ENCODE data around the gene NPAS2.

The NPAS2 gene

DNA sequence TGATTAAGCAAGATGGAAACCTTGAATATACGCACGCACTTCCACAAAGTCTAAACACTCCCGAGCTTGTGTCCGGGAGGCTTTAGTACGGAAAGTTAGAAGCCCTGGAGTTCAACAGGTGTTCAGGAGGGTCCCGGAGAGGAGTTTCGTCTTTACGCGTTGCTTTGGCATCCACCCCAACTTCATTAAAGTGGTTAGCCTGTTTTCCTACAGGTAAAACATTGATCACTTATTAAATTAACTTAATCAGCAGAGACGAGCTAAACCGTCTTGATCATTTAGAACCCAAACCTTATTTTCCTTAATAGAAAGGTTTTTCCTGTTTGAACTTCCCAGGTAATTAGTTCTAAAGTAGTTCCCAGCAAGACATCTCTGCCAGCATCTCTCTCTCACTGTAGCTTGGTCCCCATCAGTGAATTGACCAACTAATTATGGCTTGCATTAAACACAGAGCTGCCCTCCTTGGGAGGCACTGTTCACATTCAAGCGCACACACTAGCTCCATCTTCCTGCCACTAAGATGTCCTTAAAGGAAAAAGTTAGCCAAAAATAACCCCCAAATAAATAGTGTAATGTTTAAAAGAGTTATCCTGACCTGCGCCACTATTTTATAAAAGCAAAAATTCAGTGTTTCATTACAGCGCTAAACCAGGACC is 1.4 kb downstream of the NPAS2 start:
- peak overlapping the region; percentile 93 for H3K4me3 ChIP-seq (ENCODE audit: severe bottlenecking)
- no peaks in the 10 kb centered on the region for H3K27me3 ChIP-seq (ENCODE audit: insufficient read depth, poor library complexity, severe bottlenecking)

DNA sequence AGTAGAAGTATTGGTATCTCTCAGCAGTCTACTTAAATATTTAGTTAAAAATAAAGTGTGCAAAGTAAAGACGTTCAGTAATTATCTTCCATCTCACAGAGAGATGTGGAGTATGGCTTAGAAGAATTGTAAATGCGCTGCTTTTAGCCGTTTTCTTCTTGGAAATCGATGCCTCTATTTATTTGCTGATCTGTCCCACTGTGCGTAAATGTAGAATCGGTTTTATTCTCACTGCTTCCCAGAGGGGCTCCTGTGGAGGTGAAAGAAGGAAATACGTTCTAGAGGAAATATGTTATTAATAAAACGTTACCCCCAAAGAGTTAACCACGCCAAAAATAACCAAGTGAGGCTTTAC is 1.9 kb downstream of the NPAS2 start:
- DNase-seq (ENCODE audit: low spot score), result no peak
- TF ChIP-seq, protein P1, sequence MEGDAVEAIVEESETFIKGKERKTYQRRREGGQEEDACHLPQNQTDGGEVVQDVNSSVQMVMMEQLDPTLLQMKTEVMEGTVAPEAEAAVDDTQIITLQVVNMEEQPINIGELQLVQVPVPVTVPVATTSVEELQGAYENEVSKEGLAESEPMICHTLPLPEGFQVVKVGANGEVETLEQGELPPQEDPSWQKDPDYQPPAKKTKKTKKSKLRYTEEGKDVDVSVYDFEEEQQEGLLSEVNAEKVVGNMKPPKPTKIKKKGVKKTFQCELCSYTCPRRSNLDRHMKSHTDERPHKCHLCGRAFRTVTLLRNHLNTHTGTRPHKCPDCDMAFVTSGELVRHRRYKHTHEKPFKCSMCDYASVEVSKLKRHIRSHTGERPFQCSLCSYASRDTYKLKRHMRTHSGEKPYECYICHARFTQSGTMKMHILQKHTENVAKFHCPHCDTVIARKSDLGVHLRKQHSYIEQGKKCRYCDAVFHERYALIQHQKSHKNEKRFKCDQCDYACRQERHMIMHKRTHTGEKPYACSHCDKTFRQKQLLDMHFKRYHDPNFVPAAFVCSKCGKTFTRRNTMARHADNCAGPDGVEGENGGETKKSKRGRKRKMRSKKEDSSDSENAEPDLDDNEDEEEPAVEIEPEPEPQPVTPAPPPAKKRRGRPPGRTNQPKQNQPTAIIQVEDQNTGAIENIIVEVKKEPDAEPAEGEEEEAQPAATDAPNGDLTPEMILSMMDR (IDR thresholded peaks at IDR 0.05; ENCODE audit: poor library complexity, severe bottlenecking), result no peak
- no peaks in the 10 kb centered on the region for H3K27me3 ChIP-seq (ENCODE audit: insufficient read depth, poor library complexity, severe bottlenecking)
- 0 out of 2 replicates have a peak, but pooled peaks cover 5% of the 10 kb centered on the region for H3K36me3 ChIP-seq (ENCODE audit: low read depth)
- H3K4me1 ChIP-seq (ENCODE audit: insufficient read depth, poor library complexity, severe bottlenecking), result peaks cover 26% of the 10 kb centered on the region
- H3K4me3 ChIP-seq (ENCODE audit: severe bottlenecking), result no peak overlapping the region
- no peaks in the 10 kb centered on the region for H3K9me3 ChIP-seq (ENCODE audit: severe bottlenecking)
- H3K27ac ChIP-seq (ENCODE audit: poor library complexity, severe bottlenecking), result no peak overlapping the region
- ATAC-seq (ENCODE audit: low read depth), result no peak

More for the DNA sequence above, 1.4 kb downstream of the NPAS2 start:
- TF ChIP-seq, protein P1 (IDR thresholded peaks at IDR 0.05; ENCODE audit: poor library complexity, severe bottlenecking), result no peak
- H3K36me3 ChIP-seq (ENCODE audit: low read depth), result 0 out of 2 replicates have a peak, but pooled peaks cover 5% of the 10 kb centered on the region
- no peaks in the 10 kb centered on the region for H3K9me3 ChIP-seq (ENCODE audit: severe bottlenecking)
- ATAC-seq (ENCODE audit: low read depth) (no peak), DNase-seq (ENCODE audit: low spot score) (no peak)
- peak overlapping the region; percentile 68 for H3K27ac ChIP-seq (ENCODE audit: poor library complexity, severe bottlenecking)
- H3K4me1 ChIP-seq (ENCODE audit: insufficient read depth, poor library complexity, severe bottlenecking), result peaks cover 26% of the 10 kb centered on the region

DNA sequence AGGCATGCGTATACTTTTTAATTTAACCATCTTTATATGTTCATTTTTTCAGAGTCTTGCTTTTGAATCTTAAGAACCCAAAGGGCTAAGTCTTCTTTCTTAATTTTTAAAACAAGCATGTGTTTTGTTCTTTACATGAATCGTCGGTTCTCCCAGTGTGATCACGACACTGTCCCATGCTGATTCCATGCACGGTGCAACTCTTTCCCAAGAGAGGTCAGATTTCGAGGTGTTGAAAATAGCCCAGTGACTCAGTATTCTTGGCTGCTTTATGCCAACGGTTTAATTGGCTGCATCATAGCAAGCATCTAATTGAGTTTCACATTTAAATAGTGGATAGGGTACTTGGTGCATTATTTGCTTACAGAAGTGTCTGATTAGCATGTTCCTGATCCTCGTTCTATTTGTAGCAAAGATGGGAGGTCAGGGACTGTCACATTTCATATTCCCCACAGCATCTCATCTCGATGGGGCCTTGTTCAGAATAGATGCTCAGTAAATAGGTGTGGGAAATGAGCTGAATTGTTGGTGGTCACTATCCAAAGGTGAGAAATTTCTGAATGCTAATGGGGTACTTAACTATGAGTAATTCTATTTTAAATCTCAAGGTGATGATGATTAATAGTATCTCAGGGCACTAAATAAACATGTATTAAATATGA is 2.8 kb downstream of the NPAS2 start:
- peak; percentile 17; the same call in 1 of the 3 replicates for ATAC-seq (ENCODE audit: low read depth)
- Histone ChIP-seq H3K27me3 (ENCODE audit: insufficient read depth, poor library complexity, severe bottlenecking) (no peaks in the 10 kb centered on the region), H3K27ac (ENCODE audit: poor library complexity, severe bottlenecking) (no peak overlapping the region)

DNA sequence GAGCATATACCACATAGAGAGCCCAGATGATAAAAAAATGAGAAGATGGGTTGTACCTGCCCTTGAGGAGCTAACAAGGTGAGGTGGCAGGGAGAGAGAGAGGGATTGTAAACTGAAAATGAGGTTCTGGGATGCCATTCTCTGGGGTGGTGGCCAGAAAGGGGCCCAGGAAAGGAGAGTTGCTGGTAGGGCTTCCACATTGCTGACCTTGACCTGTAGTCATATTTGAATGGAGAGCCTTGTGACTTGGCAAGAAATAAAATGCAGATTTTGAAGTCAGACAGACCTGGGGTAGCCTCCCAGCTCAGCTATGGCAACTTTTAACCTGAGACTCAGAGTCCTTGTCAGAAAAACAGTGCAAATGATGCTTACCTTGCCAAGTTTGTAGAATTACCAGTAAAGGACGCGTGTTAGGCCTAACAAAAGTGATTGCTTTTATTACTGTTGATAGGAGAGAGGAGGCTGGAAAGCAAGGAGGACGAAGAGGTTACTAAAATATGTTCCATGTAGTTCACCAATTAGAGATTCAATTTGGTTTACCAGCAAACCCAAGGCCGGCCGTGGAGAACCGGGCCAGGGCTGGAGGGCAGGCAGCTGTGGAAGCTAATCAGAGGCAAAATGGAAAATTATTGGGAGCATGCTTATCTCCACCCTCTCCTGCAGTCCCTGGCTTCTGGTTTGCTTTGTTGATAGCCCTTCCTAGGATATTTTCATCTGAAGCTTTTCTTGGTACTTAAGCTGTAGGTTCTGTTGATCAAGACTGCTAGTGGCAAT is 3.9 kb downstream of the NPAS2 start:
- H3K27ac ChIP-seq (ENCODE audit: poor library complexity, severe bottlenecking), result no peak overlapping the region

More for the DNA sequence above, 2.8 kb downstream of the NPAS2 start:
- TF ChIP-seq, protein P1 (IDR thresholded peaks at IDR 0.05; ENCODE audit: poor library complexity, severe bottlenecking), result no peak
- Histone ChIP-seq H3K36me3 (ENCODE audit: low read depth) (0 out of 2 replicates have a peak, but pooled peaks cover 5% of the 10 kb centered on the region), H3K4me3 (ENCODE audit: severe bottlenecking) (no peak overlapping the region), H3K4me1 (ENCODE audit: insufficient read depth, poor library complexity, severe bottlenecking) (peaks cover 21% of the 10 kb centered on the region), H3K9me3 (ENCODE audit: severe bottlenecking) (peaks cover under 1% of the 10 kb centered on the region)
- no peak for DNase-seq (ENCODE audit: low spot score)

More for the DNA sequence above, 3.9 kb downstream of the NPAS2 start:
- Histone ChIP-seq H3K9me3 (ENCODE audit: severe bottlenecking) (peaks cover 2% of the 10 kb centered on the region), H3K4me3 (ENCODE audit: severe bottlenecking) (no peak overlapping the region), H3K36me3 (ENCODE audit: low read depth) (0 out of 2 replicates have a peak, but pooled peaks cover 5% of the 10 kb centered on the region), H3K4me1 (ENCODE audit: insufficient read depth, poor library complexity, severe bottlenecking) (peaks cover 14% of the 10 kb centered on the region), H3K27me3 (ENCODE audit: insufficient read depth, poor library complexity, severe bottlenecking) (no peaks in the 10 kb centered on the region)
- no peak for DNase-seq (ENCODE audit: low spot score)
- TF ChIP-seq, protein P1 (IDR thresholded peaks at IDR 0.05; ENCODE audit: poor library complexity, severe bottlenecking), result no peak
- ATAC-seq (ENCODE audit: low read depth), result no peak
